Testis (tissue), 2 donors: ENCODE measurements around the gene ZBTB9.

Experiments
- POLR2A ChIP-seq: fragments of 450-650 bp; IDR thresholded peaks from one replicate; pipeline ENCODE4 v1.6.1; 2017; ENCODE audit warnings: antibody characterized with exemption, mild to moderate bottlenecking, moderate library complexity
- TF ChIP-seq, protein P1 (sequence below), 3 experiments: fragments of 450-650 bp in 2 of 3; fragments of 200-600 bp in 1 of 3; sonication (generic) in 1 of 3; IDR thresholded peaks; one replicate each; pipeline ENCODE4 v1.5.1; 2016 to 2019; ENCODE audit warnings: antibody characterized with exemption in 3 of 3, mild to moderate bottlenecking in 2 of 3, moderate library complexity in 1 of 3

DNA sequence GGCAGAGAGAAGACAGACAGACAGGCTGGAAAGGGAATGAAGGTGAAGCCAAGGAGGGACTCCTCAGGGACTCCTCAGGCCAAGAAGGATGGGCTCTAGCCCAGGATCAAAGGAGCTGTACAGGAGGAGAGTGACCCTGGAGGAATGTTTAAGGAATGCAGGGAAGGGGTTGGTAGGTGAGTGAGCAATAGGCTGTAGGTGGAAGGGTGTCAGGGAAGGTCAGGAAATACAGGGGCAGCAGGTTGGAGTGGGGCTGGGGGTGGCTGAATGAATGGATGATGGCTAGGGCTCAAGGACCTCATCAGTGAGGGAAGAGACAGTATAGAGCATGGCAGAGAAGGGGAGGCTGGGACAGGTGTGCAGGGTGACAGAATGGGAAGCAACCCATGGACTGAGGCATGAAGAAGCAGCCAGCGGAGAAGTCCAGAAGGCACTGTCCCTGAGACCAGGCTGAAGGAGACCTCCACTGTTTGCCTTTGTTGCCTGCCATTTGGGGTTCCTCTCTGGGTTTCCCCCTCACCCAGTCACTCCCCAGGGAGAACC lies 21.3 kb upstream of the ZBTB9 start:
- TF ChIP-seq, protein P1, sequence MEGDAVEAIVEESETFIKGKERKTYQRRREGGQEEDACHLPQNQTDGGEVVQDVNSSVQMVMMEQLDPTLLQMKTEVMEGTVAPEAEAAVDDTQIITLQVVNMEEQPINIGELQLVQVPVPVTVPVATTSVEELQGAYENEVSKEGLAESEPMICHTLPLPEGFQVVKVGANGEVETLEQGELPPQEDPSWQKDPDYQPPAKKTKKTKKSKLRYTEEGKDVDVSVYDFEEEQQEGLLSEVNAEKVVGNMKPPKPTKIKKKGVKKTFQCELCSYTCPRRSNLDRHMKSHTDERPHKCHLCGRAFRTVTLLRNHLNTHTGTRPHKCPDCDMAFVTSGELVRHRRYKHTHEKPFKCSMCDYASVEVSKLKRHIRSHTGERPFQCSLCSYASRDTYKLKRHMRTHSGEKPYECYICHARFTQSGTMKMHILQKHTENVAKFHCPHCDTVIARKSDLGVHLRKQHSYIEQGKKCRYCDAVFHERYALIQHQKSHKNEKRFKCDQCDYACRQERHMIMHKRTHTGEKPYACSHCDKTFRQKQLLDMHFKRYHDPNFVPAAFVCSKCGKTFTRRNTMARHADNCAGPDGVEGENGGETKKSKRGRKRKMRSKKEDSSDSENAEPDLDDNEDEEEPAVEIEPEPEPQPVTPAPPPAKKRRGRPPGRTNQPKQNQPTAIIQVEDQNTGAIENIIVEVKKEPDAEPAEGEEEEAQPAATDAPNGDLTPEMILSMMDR (IDR thresholded peaks at IDR 0.05): no peak
- no peak for TF ChIP-seq POLR2A
